HepG2 (cell line): ENCODE data around the gene GNA12. TPM values are rescaled to one million over a fixed set of nuclear protein-coding genes. Genes with fewer than 3 reads are reported as not detected.
A peak's percentile ranks its signal among the peaks of the same experiment; 100 is the strongest.

Experiments
- ATAC-seq: fragments of 200-7000 bp; cut with Tn5 transposase; 3 replicates; pipeline ENCODE4 v1.9.1; 2020; ENCODE audit warnings: mild to moderate bottlenecking, moderate library complexity
- BruUV-seq: library from RNA; stranded (reverse); fragments of 400-500 nt; replicated peaks from 2 replicates; lab custom pipeline; 2021; lab: Mats Ljungman, UMichigan
- CTCF ChIA-PET: fragments of 300-600 bp; formaldehyde crosslinking; extraction: SDS; loops from one replicate; lab custom pipeline; 2021; ENCODE audit warnings: low total read pairs, inconsistent platforms, low intra/inter-chr PET ratio; lab: Yijun Ruan, JAX
- POLR2A ChIA-PET: fragments of 350-600 bp; sonication (Branson Sonifier 250); formaldehyde crosslinking; loops from one replicate; lab custom pipeline; 2020; ENCODE audit warnings: antibody characterized with exemption, inconsistent platforms; lab: Yijun Ruan, JAX
- DNase-seq: peaks from one replicate; pipeline ENCODE4 v3.0.0-alpha.2; 2015; ENCODE audit warnings: low spot score
- FAIRE-seq: peaks from 3 replicates; lab custom pipeline; 2011; peaks lifted over from hg19 to GRCh38; lab: Jason Lieb, UNC
- H2AFZ ChIP-seq: one replicate; pipeline ENCODE4 v1.6.1; 2011; ENCODE audit warnings: low read length, inconsistent platforms
- H3K27ac ChIP-seq: fragments of 300-600 bp; 3 replicates; pipeline ENCODE4 v1.8.0; 2011; ENCODE audit warnings: mixed run types, mild to moderate bottlenecking, mixed read lengths, low read length, inconsistent platforms; ENCODE audit not compliant: insufficient read depth; ENCODE audit errors: extremely low read length
- H3K27me3 ChIP-seq, 2 experiments: fragments of 200-600 bp in 1 of 2; 2 replicates in 1 of 2; 3 replicates in 1 of 2; pipeline versions ENCODE4 v1.6.0 to v1.8.0; 2011; ENCODE audit warnings: low read length in 2 of 2, mild to moderate bottlenecking in 2 of 2, moderate library complexity in 2 of 2, inconsistent platforms in 1 of 2; ENCODE audit not compliant: insufficient read depth in 2 of 2, control insufficient read depth in 1 of 2
- H3K36me3 ChIP-seq, 2 experiments: fragments of 200-600 bp in 1 of 2; replicated peaks in 1 of 2; 2 replicates in 1 of 2; 3 replicates in 1 of 2; pipeline versions ENCODE4 v1.5.1 to v1.8.0; 2011; ENCODE audit warnings: low read length in 2 of 2, inconsistent platforms in 1 of 2; ENCODE audit not compliant: insufficient read depth in 2 of 2, control insufficient read depth in 1 of 2
- H3K4me1 ChIP-seq: 2 replicates; pipeline ENCODE4 v1.5.1; 2012; ENCODE audit warnings: low read length, inconsistent platforms; ENCODE audit not compliant: insufficient read depth
- H3K4me2 ChIP-seq: 2 replicates; pipeline ENCODE4 v1.6.0; 2011; ENCODE audit warnings: low read depth, low read length, inconsistent platforms
- H3K4me3 ChIP-seq, 3 experiments: fragments of 200-600 bp in 1 of 3; sonication (generic), shearing (Covaris generic) in 1 of 3; replicated peaks in 1 of 3; 2 replicates each; pipeline ENCODE4 v1.5.1; 2011 to 2016; ENCODE audit warnings: low read length in 3 of 3, inconsistent platforms in 2 of 3, low read depth in 2 of 3, mild to moderate bottlenecking in 2 of 3, control low read depth in 1 of 3, mixed read lengths in 1 of 3; ENCODE audit not compliant: insufficient read depth in 1 of 3
- H3K79me2 ChIP-seq: one replicate; pipeline ENCODE4 v1.6.1; 2011; ENCODE audit warnings: low read length, inconsistent platforms; ENCODE audit not compliant: insufficient read depth
- H3K9ac ChIP-seq: 2 replicates; pipeline ENCODE4 v1.6.0; 2011; ENCODE audit warnings: mild to moderate bottlenecking, low read depth, low read length, inconsistent platforms; ENCODE audit not compliant: insufficient read depth
- H3K9me3 ChIP-seq: 2 replicates; pipeline ENCODE4 v1.5.1; 2012; ENCODE audit warnings: mild to moderate bottlenecking, low read length
- H4K20me1 ChIP-seq: 2 replicates; pipeline ENCODE4 v1.6.0; 2011; ENCODE audit warnings: inconsistent platforms, mild to moderate bottlenecking, low read length, moderate library complexity; ENCODE audit not compliant: insufficient read depth
- FLYWCH1 ChIP-seq: sonication (generic); formaldehyde crosslinking; IDR thresholded peaks from 2 replicates; pipeline ENCODE4 v1.8.1; 2023; ENCODE audit warnings: mild to moderate bottlenecking, missing genetic modification reagents
- GATAD2A ChIP-seq: IDR thresholded peaks from 2 replicates; pipeline ENCODE4 v1.6.1; 2016
- HINFP ChIP-seq: sonication (generic); formaldehyde crosslinking; IDR thresholded peaks from 2 replicates; pipeline ENCODE4 v1.4.0; 2020; ENCODE audit warnings: low read depth, mild to moderate bottlenecking, missing genetic modification reagents
- KAT8 ChIP-seq: IDR thresholded peaks from 2 replicates; pipeline ENCODE4 v1.6.1; 2016; ENCODE audit warnings: missing genetic modification reagents, missing compliant biosample characterization
- MTA3 ChIP-seq: sonication (generic); formaldehyde crosslinking; IDR thresholded peaks from 2 replicates; pipeline ENCODE4 v1.4.0; 2020; ENCODE audit warnings: missing genetic modification reagents
- PAF1 ChIP-seq: IDR thresholded peaks from 2 replicates; pipeline ENCODE4 v1.6.1; 2016; ENCODE audit warnings: missing genetic modification reagents, missing compliant biosample characterization
- PRDM15 ChIP-seq: sonication (generic); formaldehyde crosslinking; IDR thresholded peaks from 2 replicates; pipeline ENCODE4 v1.4.0; 2020; ENCODE audit warnings: missing genetic modification reagents
- RBFOX2 ChIP-seq: fragments of 200-400 bp; formaldehyde crosslinking; IDR thresholded peaks from 2 replicates; pipeline ENCODE4 v1.6.1; 2017; ENCODE audit warnings: low read depth, mild to moderate bottlenecking, low read length
- SNRNP70 ChIP-seq: fragments of 200-400 bp; formaldehyde crosslinking; IDR thresholded peaks from 2 replicates; pipeline ENCODE4 v1.6.1; 2017; ENCODE audit warnings: mild to moderate bottlenecking, low read depth, low read length, moderate library complexity
- SP1 ChIP-seq, 2 experiments: fragments of 450-650 bp in 1 of 2; sonication (generic) in 1 of 2; formaldehyde crosslinking in 1 of 2; IDR thresholded peaks; 2 replicates each; pipeline versions ENCODE4 v1.4.0 to v1.6.1; 2016 to 2020; ENCODE audit warnings: missing genetic modification reagents in 1 of 2
- ZNF572 ChIP-seq: sonication (generic); formaldehyde crosslinking; IDR thresholded peaks from 2 replicates; pipeline ENCODE4 v1.5.1; 2020; ENCODE audit warnings: mild to moderate bottlenecking, missing genetic modification reagents
- ZNF607 ChIP-seq: sonication (generic); formaldehyde crosslinking; IDR thresholded peaks from 2 replicates; pipeline ENCODE4 v1.5.1; 2020; ENCODE audit warnings: missing genetic modification reagents, mild to moderate bottlenecking, borderline replicate concordance
- ZNF687 ChIP-seq: sonication (generic); formaldehyde crosslinking; IDR thresholded peaks from 2 replicates; pipeline ENCODE4 v1.5.1; 2020; ENCODE audit warnings: mild to moderate bottlenecking, missing genetic modification reagents, moderate library complexity
- ZNF773 ChIP-seq: sonication (generic); formaldehyde crosslinking; IDR thresholded peaks from 2 replicates; pipeline ENCODE4 v1.4.0; 2020; ENCODE audit warnings: missing genetic modification reagents, borderline replicate concordance
- WGBS: methylation state at CpG from one replicate; pipeline ENCODE4 v1.1.6; 2017; ENCODE audit warnings: low lambda C conversion rate; 5-methylcytosine and 5-hydroxymethylcytosine counted together
- in situ Hi-C: cut with HindIII; loops from 2 replicates; pipeline ENCODE4 v1.10.0; 2017; ENCODE audit warnings: low pct_unique_long_range_greater_than_20kb; ENCODE audit not compliant: extremely low pct_ligation_motif_present
- intact Hi-C: fragments of 100-400 bp; cut with micrococcal nuclease; formaldehyde crosslinking; loops from one replicate; pipeline ENCODE4 v1.10.0; 2022; ENCODE audit not compliant: unreplicated experiment
- polyA plus RNA-seq, 8 experiments: library from polyadenylated mRNA; depleted of rRNA in 3 of 8; stranded (reverse) in 7 of 8; unstranded in 1 of 8; fragments of >200 nt; fragmentation: Illumina TruSeq in 4 of 8; extraction: Trizol in 4 of 8; gene quantifications; 2 replicates each; pipeline versions ENCODE4 v1.2.1 to v1.2.3, GENCODE V29; 2011 to 2016; ENCODE audit warnings: low read depth in 4 of 8, missing spikeins in 1 of 8, mixed read lengths in 1 of 8; ENCODE audit not compliant: insufficient read depth in 1 of 8
- total RNA-seq, 5 experiments: library from RNA; depleted of rRNA; stranded (reverse); fragments of >200 nt; fragmentation: Illumina TruSeq; extraction: Trizol; gene quantifications; 2 replicates each; pipeline ENCODE4 v1.2.3, GENCODE V29; 2016; ENCODE audit warnings: low read depth in 1 of 5

GNA12 gene
- total and polyA plus RNA-seq, 2 of the 13 experiments (the other 11 are each of a cell fraction or from before 2014, with no cell fraction given), result 16.2 to 50.9 TPM

- TF ChIP-seq KAT8 (no peak), RBFOX2 (no peak), MTA3 (CRISPR knock-in tag) (no peak), SP1 (IDR thresholded peaks at IDR 0.05) (no peak), SP1 (CRISPR knock-in tag; IDR thresholded peaks at IDR 0.05) (no peak)
Observed at GRCh38 chr7:2832461-2832860, 11.6 kb downstream of the GNA12 start (continued).

- Histone ChIP-seq H3K4me1 (peaks cover 78% of the 10 kb centered on the region), H3K9me3 (no peaks in the 10 kb centered on the region), H3K27me3 (no peaks in the 10 kb centered on the region), H3K4me3 (no peak overlapping the region), H3K9ac (no peak overlapping the region), H2AFZ (no peak overlapping the region), H3K79me2 (peaks cover 91% of the 10 kb centered on the region), H3K36me3 (peaks cover 7 to 30% of the 10 kb centered on the region in 2 experiments; a peak in 4 of 5 replicates), H3K27ac (peak overlapping the region; percentile 6), H4K20me1 (peaks cover 11% of the 10 kb centered on the region; the same call in 1 of the 2 replicates), H3K4me2 (no peak overlapping the region)
- CTCF ChIA-PET, result no interaction called here
- FAIRE-seq (peak; percentile 71), ATAC-seq (peak; percentile 30), DNase-seq (no peak)
- intact Hi-C loops (no loop called here), in situ Hi-C loops (no loop called here)
- 41% methylated on average over 8 of the region's 8 CpGs for WGBS
- BruUV-seq, result no TSS peak
- POLR2A ChIA-PET, result no interaction called here
- TF ChIP-seq GATAD2A (CRISPR knock-in tag) (no peak), HINFP (CRISPR knock-in tag) (no peak), FLYWCH1 (CRISPR knock-in tag) (no peak), ZNF773 (CRISPR knock-in tag) (no peak), ZNF572 (CRISPR knock-in tag) (no peak), SNRNP70 (no peak), ZNF607 (CRISPR knock-in tag) (no peak), ZNF687 (CRISPR knock-in tag) (peak; percentile 16; the same call in 1 of the 2 replicates), PAF1 (CRISPR knock-in tag) (no peak), PRDM15 (CRISPR knock-in tag) (no peak)
Observed at GRCh38 chr7:2830609-2831376, 13.3 kb downstream of the GNA12 start.
